Measurements from ENCODE around the gene CDK19.

DNA sequence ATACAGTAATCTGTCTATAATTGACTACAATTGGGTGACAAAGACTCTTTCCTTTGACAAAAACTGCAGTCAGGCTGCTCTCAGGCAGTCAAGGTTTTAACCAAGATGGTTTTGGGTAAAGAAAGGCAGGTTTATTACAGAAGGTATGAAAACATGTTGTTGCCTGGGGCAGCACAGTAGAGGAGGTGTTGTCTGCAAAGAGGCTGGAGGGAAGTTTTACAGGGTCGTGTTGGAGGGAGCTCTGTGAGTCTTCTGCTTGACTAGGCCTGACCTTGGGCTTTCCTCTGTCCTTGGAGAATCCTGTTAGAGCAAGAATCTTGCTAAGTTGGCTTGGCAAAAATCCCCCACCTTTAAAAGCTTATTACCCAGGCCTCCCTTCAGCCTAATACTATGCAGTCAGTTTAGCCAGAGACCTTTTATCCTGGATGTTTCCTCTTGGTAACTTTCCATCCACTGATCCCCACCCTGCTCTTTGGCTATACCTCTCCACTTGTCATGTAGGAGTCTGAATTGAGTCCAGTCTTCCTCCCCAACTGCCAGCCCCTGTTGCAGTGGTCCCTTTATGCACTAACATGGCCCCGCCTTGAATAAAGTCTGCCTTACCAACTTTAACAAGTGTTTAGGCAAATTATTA is 195.9 kb downstream of the CDK19 start:
- no peak for TF ChIP-seq CTCF (IDR thresholded peaks at IDR 0.05)
- no peak for TF ChIP-seq POLR2A (IDR thresholded peaks at IDR 0.05)
